ENCODE measurements around the gene UNG.

- no peak for TF ChIP-seq CTCF (IDR thresholded peaks at IDR 0.05)
- TF ChIP-seq POLR2A (IDR thresholded peaks at IDR 0.05) = no peak
- no peak for TF ChIP-seq EP300 (IDR thresholded peaks at IDR 0.05)
Measured at GRCh38 chr12:109109746-109110350, 12.5 kb downstream of the UNG start.

All from ovary (tissue), 3 donors.